Neural progenitor cell (in vitro differentiated cells): Measurements from ENCODE around the gene GABARAPL2.
"Not testable (repeated sequence)": the region's sequence is repeated elsewhere in the genome, so short reads cannot be mapped to it uniquely, and the experiment has no call there.

Source experiments
- EZH2 ChIP-seq: fragments of 200-600 bp; sonication (generic); IDR thresholded peaks from 2 replicates; pipeline ENCODE4 v1.6.1; 2017; ENCODE audit warnings: antibody characterized with exemption, mild to moderate bottlenecking, moderate library complexity
- TF ChIP-seq, protein P1 (sequence below): fragments of 200-600 bp; sonication (generic); IDR thresholded peaks from 2 replicates; pipeline ENCODE4 v1.5.1; 2017; ENCODE audit warnings: antibody characterized with exemption, mild to moderate bottlenecking

GRCh38 chr16:75545879-75546278 is 20.3 kb upstream of the GABARAPL2 start:
- TF ChIP-seq, protein P1, sequence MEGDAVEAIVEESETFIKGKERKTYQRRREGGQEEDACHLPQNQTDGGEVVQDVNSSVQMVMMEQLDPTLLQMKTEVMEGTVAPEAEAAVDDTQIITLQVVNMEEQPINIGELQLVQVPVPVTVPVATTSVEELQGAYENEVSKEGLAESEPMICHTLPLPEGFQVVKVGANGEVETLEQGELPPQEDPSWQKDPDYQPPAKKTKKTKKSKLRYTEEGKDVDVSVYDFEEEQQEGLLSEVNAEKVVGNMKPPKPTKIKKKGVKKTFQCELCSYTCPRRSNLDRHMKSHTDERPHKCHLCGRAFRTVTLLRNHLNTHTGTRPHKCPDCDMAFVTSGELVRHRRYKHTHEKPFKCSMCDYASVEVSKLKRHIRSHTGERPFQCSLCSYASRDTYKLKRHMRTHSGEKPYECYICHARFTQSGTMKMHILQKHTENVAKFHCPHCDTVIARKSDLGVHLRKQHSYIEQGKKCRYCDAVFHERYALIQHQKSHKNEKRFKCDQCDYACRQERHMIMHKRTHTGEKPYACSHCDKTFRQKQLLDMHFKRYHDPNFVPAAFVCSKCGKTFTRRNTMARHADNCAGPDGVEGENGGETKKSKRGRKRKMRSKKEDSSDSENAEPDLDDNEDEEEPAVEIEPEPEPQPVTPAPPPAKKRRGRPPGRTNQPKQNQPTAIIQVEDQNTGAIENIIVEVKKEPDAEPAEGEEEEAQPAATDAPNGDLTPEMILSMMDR: not testable (repeated sequence)
- TF ChIP-seq EZH2: not testable (repeated sequence)
